Neutrophil (primary cell): Measurements from ENCODE around the gene CCDC136.

Experiments
- H3K27ac ChIP-seq: fragments of 200-600 bp; sonication (generic); 2 replicates; pipeline ENCODE4 v1.5.1; 2016; ENCODE audit warnings: mild to moderate bottlenecking, moderate library complexity
- H3K27me3 ChIP-seq: fragments of 200-600 bp; sonication (generic); 2 replicates; pipeline ENCODE4 v1.6.0; 2016; ENCODE audit warnings: mild to moderate bottlenecking
- H3K36me3 ChIP-seq: fragments of 200-600 bp; sonication (generic); 2 replicates; pipeline ENCODE4 v1.5.1; 2017
- H3K4me1 ChIP-seq, 2 experiments: fragments of 200-600 bp in 1 of 2; sonication (generic) in 1 of 2; 1 replicate in 1 of 2; 2 replicates in 1 of 2; pipeline versions ENCODE4 v1.5.1 to v1.6.1; 2013 to 2016; ENCODE audit warnings: low read depth in 1 of 2, low read length in 1 of 2, mild to moderate bottlenecking in 1 of 2, moderate library complexity in 1 of 2; ENCODE audit not compliant: control insufficient read depth in 1 of 2, insufficient read depth in 1 of 2
- H3K4me3 ChIP-seq, 2 experiments: fragments of 200-600 bp in 1 of 2; sonication (generic) in 1 of 2; 1 replicate in 1 of 2; 2 replicates in 1 of 2; pipeline ENCODE4 v1.5.1; 2013 to 2016; ENCODE audit warnings: low read depth in 1 of 2, low read length in 1 of 2, mild to moderate bottlenecking in 1 of 2, moderate library complexity in 1 of 2
- H3K9me3 ChIP-seq: fragments of 200-600 bp; sonication (generic); 2 replicates; pipeline ENCODE4 v1.5.1; 2016
- CTCF ChIP-seq: fragments of 200-600 bp; sonication (generic); IDR thresholded peaks from 2 replicates; pipeline ENCODE4 v1.5.1; 2016; ENCODE audit warnings: antibody characterized with exemption

Gene CCDC136

GRCh38 chr7:128801003-128801402, 9.2 kb downstream of the CCDC136 start:
- no peaks in the 10 kb centered on the region for H3K9me3 ChIP-seq
- H3K4me1 ChIP-seq = no peaks in the 10 kb centered on the region
- H3K27me3 ChIP-seq = no peaks in the 10 kb centered on the region
- no peak overlapping the region for H3K4me3 ChIP-seq
- H3K27ac ChIP-seq = no peak overlapping the region
- no peaks in the 10 kb centered on the region for H3K36me3 ChIP-seq
- TF ChIP-seq CTCF = no peak

GRCh38 chr7:128801667-128802418, 10.1 kb downstream of the CCDC136 start:
- no peak overlapping the region for H3K27ac ChIP-seq
- no peaks in the 10 kb centered on the region for H3K9me3 ChIP-seq
- H3K4me3 ChIP-seq = no peak overlapping the region
- H3K36me3 ChIP-seq = no peaks in the 10 kb centered on the region
- TF ChIP-seq CTCF = no peak
- H3K27me3 ChIP-seq = no peaks in the 10 kb centered on the region
- no peaks in the 10 kb centered on the region for H3K4me1 ChIP-seq

- Histone ChIP-seq H3K9me3 (no peaks in the 10 kb centered on the region), H3K36me3 (no peaks in the 10 kb centered on the region), H3K27me3 (no peaks in the 10 kb centered on the region), H3K4me3 (no peak overlapping the region), H3K4me1 (no peaks in the 10 kb centered on the region), H3K27ac (no peak overlapping the region)
- no peak for TF ChIP-seq CTCF
Measured at GRCh38 chr7:128804484-128804883, 12.7 kb downstream of the CCDC136 start.

GRCh38 chr7:128805225-128805624, 13.5 kb downstream of the CCDC136 start:
- no peaks in the 10 kb centered on the region for H3K9me3 ChIP-seq
- H3K36me3 ChIP-seq = no peaks in the 10 kb centered on the region
- no peaks in the 10 kb centered on the region for H3K27me3 ChIP-seq
- no peak overlapping the region for H3K4me3 ChIP-seq
- no peak for TF ChIP-seq CTCF
- no peak overlapping the region for H3K27ac ChIP-seq
- no peaks in the 10 kb centered on the region for H3K4me1 ChIP-seq

- H3K9me3 ChIP-seq = no peaks in the 10 kb centered on the region
- peaks cover 2% of the 10 kb centered on the region in 2 experiments for H3K4me1 ChIP-seq
- no peak overlapping the region for H3K27ac ChIP-seq
- no peaks in the 10 kb centered on the region for H3K36me3 ChIP-seq
- no peak for TF ChIP-seq CTCF
- H3K4me3 ChIP-seq = no peak overlapping the region
- H3K27me3 ChIP-seq = no peaks in the 10 kb centered on the region
Measured at GRCh38 chr7:128807191-128807590, 15.4 kb downstream of the CCDC136 start.
